Fibroblast of the aortic adventitia (primary cell): ENCODE measurements around the gene CANT1. TPM values are rescaled to one million over a fixed set of nuclear protein-coding genes. Genes with fewer than 3 reads are reported as not detected.

Experiments used
- DNase-seq: peaks from one replicate; pipeline ENCODE4 v3.0.0-alpha.2; 2010; ENCODE audit warnings: low read depth
- H3K4me3 ChIP-seq: 2 replicates; pipeline ENCODE4 v1.5.1; 2011; ENCODE audit warnings: low read depth, mild to moderate bottlenecking, control low read depth, low read length, moderate library complexity
- total RNA-seq: library from RNA; depleted of rRNA; stranded (reverse); fragments of >200 nt; gene quantifications from 2 replicates; pipeline ENCODE4 v1.2.3, GENCODE V29; 2012; ENCODE audit warnings: low replicate concordance
- TF ChIP-seq, protein P1 (sequence below): IDR thresholded peaks from 2 replicates; pipeline ENCODE4 v1.5.1; 2011; ENCODE audit warnings: mild to moderate bottlenecking, low read length, control low read depth, inconsistent platforms; ENCODE audit not compliant: insufficient read depth

The CANT1 gene
- total RNA-seq, 1 donor: 53.0 TPM

DNA sequence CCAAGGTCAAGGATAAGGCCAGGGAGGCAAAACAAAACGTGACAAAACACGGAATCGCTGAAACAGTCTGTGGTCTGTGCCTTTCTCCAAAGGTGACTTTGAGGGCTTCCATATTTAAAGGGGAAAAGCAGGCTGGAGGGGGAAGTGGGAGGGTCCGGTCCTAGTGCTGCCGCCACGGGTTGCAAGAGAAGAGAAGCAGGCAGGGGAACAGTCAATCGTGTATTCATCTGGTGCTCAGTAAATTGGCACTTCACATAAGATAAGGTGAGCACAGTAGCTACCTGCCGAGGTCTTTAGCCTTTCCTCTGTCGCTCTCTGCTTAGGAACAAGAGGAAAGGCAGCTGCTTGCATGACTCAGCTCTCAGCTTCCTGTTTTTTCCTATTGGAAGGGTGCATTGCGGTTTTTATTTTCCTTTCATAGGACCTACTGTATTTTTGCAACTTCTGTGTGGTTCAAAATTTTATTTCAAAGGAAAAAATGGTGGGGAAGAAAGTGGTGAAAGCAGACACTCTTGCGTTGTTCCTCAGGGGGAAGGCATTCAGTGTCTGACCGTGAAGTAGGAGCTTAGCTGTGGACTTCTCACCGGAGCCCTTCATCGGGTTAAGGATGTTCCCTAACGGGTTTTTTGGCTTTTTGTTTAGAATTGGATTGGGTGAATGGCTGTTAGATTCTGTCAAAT is 22.8 kb downstream of the CANT1 start:
- DNase-seq: peak; percentile 73
- TF ChIP-seq, protein P1, sequence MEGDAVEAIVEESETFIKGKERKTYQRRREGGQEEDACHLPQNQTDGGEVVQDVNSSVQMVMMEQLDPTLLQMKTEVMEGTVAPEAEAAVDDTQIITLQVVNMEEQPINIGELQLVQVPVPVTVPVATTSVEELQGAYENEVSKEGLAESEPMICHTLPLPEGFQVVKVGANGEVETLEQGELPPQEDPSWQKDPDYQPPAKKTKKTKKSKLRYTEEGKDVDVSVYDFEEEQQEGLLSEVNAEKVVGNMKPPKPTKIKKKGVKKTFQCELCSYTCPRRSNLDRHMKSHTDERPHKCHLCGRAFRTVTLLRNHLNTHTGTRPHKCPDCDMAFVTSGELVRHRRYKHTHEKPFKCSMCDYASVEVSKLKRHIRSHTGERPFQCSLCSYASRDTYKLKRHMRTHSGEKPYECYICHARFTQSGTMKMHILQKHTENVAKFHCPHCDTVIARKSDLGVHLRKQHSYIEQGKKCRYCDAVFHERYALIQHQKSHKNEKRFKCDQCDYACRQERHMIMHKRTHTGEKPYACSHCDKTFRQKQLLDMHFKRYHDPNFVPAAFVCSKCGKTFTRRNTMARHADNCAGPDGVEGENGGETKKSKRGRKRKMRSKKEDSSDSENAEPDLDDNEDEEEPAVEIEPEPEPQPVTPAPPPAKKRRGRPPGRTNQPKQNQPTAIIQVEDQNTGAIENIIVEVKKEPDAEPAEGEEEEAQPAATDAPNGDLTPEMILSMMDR: no peak
- H3K4me3 ChIP-seq: peak overlapping the region; percentile 57

DNA sequence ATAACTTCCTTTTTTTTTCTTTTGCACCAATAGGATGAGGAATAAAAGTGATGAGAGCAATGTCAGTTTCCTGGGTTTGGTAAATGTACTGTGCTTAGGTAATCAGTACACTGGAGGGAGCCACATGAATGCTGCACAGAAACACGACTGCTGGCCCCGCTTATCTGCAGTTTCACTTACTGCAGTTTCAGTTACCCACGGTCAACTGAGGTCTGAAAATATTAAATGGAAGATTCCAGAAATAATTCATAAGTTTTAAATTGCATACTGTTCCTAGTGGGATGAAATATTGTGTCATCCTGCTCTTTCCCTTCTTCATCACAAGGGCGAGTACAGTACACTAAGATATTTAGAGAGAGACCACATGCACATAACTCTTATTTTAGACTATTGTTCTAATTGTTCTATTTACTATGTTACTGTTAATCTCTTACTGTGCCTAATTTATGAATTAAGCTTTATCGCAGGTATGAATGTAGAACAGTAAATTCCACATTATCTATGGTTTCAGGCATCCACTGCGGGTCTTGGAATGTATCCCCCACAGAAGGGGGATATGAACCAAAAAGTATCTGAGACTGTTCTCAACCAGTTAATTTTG is 23.4 kb downstream of the CANT1 start:
- peak overlapping the region; percentile 57 for H3K4me3 ChIP-seq
- DNase-seq: peak; percentile 70
- TF ChIP-seq, protein P1: peak; percentile 55

DNA sequence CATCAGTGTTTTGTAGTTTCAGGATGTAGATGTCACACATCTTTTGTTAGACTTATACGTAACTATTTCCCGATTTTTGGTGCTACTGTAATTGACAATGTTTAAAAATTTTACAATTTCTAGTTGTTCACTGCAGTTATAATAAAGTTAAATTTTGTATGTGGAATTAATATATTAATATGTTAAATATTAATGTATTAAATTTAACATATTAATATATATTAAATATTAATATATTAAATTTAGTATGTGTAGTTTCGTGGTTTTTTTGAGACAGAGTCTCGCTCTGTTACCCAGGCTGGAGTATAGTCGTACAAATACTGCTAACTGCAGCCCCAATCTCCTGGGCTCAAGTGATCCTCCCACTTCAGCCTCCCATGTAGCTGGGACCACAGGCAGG is 24.2 kb downstream of the CANT1 start:
- TF ChIP-seq, protein P1: no peak
- no peak for DNase-seq
- H3K4me3 ChIP-seq: no peak overlapping the region

DNA sequence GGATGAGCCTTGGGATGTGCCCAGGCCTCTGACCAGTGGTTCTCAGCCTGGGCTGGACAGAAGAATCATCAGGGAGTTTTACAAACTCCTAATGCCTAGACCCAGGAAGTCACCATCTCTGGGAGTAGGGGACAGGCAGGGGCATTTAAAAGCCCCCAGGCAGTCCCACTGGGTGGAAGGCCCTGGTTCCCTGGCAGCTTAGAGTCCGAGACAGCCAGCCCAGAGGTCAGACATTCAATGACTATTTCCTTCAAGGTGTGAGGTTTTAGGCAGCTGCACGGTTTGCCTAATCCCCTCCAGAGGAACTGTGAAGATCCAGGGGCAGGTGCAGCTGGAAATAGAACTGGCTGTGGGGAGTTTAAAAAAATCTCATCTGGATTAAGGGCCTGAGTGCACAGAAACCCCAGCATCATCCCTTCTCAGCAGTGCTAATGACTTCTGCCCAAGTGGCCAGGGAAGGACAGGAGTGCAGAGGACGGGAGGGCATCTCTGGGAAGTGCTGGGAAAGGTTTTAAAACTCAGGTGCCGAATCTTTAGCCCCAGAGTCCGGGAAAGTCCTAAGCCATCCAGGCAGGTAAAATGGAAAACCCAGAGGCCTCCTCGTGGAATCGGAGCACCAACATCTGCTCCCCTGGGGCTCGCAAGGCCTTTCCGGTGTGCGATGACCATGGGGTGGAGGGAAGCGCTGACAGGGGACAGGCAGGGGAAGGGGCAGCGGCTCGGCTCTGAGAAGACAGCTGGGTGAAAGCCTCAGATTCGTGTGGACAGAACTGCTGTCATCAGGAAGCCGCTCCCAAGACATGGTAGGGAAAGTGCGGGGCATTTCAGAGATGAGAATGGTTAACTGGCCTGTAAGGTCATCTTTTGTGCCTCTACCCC is 28.3 kb downstream of the CANT1 start:
- no peak for DNase-seq
- TF ChIP-seq, protein P1: no peak
- H3K4me3 ChIP-seq: no peak overlapping the region

GRCh38 chr17:78980624-78980972 is 29.0 kb downstream of the CANT1 start:
- no peak for DNase-seq
- no peak overlapping the region for H3K4me3 ChIP-seq
- TF ChIP-seq, protein P1: no peak

- H3K4me3 ChIP-seq: peak within 1 kb of the TSS; percentile 64
- DNase-seq: peak; percentile 83
- TF ChIP-seq, protein P1: no peak
These were observed 29.6 kb downstream of the CANT1 start, which contains the start of gene LGALS3BP for GRCh38 chr17:78979780-78980623. TSS of gene LGALS3BP (minus strand) at chr17:78979923. CDS start at chr17:78977191, 2,732 bp downstream.
